Muscle of back (tissue), 13 donors: ENCODE data around the gene NOX5. TPM values are rescaled to one million over a fixed set of nuclear protein-coding genes. Genes with fewer than 3 reads are reported as not detected.
"Not testable (repeated sequence)": the region's sequence is repeated elsewhere in the genome, so short reads cannot be mapped to it uniquely, and the experiment has no call there.

Source experiments
- DNase-seq, 3 donors: peaks; one replicate each; pipeline versions ENCODE4 v3.0.0 to v3.0.0-alpha.2; 2013
- long read RNA-seq, 9 donors: transcript quantifications; one replicate each; lab custom pipeline, GENCODE V29; 2026
- polyA plus RNA-seq, 10 donors: library from polyadenylated mRNA; unstranded; fragments of 120-200 nt; gene quantifications; one replicate each; pipeline ENCODE4 v1.2.1, GENCODE V29; 2013; ENCODE audit not compliant: insufficient read length in 10 of 10

The NOX5 gene
- polyA plus RNA-seq: under 1 TPM; 0.11 to 0.52 (median 0.24) TPM
- long read RNA-seq, donor 1: 0 reads
- long read RNA-seq, donor 2: 0 reads
- long read RNA-seq, donor 3: 0 reads
- long read RNA-seq, donor 4: 0 reads
- long read RNA-seq, donor 5: 0 reads
- long read RNA-seq, donor 6: 0 reads
- long read RNA-seq, donor 7: 0 reads
- long read RNA-seq, donor 8: 0 reads
- long read RNA-seq, donor 9: 0 reads

GRCh38 chr15:69014454-69014853 is at the start of gene NOX5:
NOX5 (plus strand) TSS chr15:69014695; CDS start chr15:69014736, 41 bp downstream.
- DNase-seq: no peak

- DNase-seq: no peak
Measured at GRCh38 chr15:68966996-68967395, 47.5 kb upstream of the NOX5 start.

DNA sequence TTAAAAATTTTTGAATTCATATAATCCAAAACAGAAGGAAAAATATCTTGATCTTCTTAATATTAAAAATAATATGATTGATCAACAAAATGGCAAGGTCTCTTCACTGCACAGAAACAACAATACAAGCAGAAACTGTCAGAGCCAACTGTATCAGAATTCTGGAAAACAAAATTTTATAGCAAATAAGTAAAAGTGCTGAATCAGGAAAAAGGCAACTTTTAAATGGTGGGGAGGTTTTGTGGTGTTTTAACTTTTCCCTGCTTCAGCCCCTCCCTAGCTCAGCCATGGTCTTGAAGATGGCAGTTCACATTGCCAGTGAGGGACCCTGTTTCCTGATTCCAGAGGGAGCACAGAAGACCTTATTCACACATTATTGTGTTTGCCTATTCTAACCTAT is 46.5 kb upstream of the NOX5 start:
- no peak for DNase-seq

GRCh38 chr15:68969298-68969697 is 45.2 kb upstream of the NOX5 start:
- no peak for DNase-seq

GRCh38 chr15:68972201-68973065 is 42.1 kb upstream of the NOX5 start:
- no peak for DNase-seq

DNA sequence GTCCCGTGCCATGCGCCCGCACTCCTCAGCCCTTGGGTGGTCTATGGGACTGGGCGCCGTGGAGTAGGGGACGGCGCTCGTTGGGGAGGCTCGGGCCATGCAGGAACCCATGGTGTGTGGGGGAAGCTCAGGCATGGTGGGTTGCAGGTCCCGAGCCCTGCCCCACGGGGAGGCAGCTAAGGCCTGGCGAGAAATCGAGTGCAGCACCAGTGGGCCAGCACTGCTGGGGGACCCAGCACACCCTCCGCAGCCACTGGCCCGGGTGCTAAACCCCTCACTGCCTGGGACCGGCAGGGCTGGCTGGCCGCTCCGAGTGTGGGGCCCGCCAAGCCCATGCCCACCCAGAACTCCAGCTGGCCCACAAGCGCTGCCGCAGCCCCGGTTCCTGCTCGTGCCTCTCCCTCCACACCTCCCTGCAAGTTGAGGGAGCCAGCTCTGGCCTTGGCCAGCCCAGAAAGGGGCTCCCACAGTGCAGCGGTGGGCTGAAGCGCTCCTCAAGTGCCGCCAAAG is 38.8 kb upstream of the NOX5 start:
- DNase-seq: not testable (repeated sequence)

DNA sequence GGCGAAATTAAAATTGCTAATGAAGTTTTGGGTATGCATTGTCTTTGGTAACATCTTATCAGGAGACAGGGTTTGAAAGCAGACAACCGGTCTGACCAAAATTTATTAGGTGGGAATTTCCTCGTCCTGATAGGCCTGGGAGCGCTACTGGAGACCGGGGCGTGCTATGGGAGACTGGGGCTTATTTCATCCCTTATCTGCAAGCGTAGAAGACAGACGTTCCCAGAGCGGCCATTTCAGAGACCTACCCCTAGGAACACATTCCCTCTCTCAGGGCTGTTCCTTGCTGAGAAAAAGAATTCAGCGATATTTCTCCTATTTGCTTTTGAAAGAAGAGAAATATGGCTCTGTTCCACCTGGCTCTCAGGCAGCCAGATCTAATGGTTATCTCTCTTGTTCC is 37.1 kb upstream of the NOX5 start:
- not testable (repeated sequence) for DNase-seq

DNA sequence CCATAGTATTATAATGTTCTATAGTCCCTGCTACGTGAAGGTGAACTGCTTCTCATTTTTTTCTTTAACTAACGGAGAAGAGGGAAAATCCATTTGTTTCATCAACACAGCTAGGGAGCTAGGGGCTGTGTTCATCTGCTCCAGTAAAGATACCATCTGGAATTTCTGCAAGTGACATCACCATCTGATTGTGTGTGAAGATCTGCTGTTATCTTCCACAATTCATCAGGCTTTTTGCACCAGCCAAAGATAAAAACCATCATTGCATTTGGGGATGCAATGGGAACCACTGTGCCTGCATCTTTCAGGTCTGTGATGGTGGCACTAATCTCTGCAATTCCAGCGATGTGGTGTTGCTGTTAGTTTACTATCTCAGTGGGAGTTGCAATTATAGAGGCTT is 35.5 kb upstream of the NOX5 start:
- no peak for DNase-seq

DNA sequence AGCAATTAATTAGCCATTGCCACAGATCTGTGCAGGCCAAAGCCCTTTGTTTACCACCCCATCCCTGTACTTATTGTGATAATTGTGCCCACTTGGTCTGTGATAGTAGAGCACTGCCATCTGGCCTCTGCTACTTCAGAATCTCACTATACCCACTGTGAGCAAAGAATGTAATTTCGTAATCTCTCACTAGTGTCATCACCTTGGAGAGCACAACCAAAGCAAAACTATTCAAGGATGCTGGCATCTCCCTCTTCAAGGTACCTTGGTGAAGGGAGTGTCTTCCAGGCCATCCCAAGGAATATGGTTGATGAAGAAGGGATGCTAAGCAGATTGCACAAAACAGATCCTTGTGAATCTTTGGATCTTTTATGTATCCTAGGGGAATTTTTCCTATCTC is 34.7 kb upstream of the NOX5 start:
- no peak for DNase-seq

DNA sequence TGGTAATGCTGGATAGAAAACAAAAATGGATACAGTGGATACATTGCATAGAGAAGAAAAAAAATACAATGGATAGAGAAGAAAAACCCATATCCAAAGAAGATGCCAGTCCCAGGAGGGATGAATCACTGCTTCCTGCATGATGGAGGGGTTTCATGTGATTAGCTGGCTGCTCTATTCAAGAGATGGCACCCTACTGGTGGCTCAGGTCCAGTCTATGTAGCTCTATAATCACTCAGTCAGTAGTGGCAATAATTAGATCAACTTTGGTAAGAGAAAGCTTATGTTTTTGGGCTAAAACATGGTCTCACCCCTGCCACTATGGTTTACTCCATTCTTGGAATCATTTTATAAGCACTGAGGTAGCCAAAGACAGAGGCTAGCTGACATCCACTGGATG is 33.7 kb upstream of the NOX5 start:
- no peak for DNase-seq

DNA sequence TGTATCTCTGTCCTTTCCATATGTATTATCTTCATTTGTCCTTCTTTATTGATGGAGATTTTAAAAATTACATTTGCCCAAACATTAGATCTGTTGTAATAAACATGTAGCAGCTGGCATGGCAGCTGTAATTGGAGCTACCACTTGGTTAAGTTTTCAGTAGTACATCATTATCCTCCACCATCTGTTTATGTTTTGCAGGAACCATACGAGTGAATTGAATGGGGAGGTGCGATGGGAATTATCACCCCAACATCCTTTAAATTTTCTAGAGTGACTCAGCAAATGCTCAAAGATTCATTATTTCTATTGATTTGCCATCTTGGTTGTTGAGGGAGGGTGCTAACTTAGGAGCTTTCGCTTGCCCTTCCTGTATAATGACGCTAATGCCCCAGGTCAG is 32.6 kb upstream of the NOX5 start:
- no peak for DNase-seq

GRCh38 chr15:68982976-68983563 is 31.4 kb upstream of the NOX5 start:
- no peak for DNase-seq

DNA sequence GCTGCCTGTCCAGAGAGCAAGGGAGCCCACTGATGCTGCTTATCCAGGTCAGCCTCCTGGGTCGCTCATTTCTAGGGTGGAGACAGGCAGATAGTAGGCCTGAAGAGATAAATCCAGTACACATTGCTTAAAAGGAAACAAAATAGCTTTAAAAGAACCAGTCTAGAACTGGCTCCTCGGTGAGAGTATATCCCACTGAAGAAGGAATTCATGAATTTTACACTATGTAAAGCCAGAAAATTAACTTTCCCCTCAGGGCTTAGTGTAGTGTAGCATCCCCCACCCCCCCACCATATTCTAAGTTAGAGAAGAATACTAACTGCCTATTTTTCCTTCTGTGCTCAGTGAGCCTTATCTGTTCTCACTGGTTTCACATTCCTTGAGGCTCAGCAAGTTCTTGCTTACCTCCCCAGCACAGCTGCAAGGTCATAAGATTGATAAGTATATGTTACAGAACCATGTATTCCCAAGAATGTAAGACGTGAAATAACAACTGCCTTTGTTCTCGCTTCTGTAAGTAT is 30.5 kb upstream of the NOX5 start:
- no peak for DNase-seq

DNA sequence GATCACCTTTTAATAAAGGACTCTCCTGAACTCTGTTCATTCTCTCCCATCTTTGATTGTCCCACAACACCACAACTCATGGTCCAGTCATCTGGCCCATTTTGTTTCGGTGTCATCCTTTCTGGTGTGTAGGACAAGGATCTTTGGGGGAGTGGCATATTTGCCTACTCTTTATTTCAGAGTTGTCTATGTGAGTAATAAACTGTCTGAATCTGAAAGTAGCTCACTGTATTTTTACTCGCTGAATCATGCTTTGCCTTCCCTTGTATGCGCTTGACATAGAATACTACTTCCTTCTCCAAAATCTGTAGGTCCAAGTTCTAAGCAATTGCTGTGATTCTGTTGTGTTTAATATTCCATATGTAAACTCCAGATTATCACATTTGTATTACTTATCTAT is 29.9 kb upstream of the NOX5 start:
- no peak for DNase-seq

DNA sequence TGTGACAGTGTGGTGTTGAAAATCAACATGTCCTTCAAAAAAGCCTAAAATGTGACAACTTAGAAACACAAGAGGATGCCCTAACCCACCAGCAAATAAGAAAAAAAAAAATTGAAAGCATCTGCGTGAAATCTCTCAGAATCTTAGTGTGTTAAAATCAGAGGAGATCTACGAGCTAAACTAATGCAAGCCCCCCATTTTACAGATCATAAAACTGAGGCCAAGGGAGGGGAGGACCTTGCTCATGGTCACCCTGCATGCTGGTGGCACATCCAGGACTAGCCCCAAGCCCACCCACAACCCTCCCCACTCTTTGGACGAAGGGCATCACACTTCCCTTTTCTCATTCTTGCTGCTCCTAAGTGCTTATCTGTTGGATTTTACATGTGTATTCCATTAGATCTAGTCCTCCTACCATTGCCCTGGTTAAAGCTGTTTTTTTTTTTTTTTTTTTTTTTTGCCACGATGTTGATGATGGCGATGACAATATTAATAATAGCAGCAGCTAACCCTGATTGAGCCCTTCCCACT is 29.1 kb upstream of the NOX5 start:
- DNase-seq: no peak

DNA sequence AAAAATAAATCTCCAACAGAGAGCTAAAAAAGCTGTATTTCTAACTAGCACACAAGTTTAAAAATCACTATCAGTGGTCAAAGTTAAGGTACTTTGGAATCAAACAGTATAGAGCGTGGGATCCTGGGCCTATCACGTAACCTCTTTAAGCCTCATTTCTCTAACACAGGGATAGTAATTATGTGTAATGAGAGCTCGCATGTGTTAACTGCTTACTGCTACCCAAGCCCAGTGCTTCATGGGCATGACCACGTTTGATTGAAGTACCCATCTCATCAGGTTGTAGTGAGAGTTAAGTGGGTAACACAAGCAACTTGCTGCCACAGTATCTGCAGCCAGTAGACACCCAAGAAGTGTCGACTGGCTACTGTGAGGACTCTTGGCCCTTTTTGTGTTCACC is 28.2 kb upstream of the NOX5 start:
- DNase-seq: no peak

GRCh38 chr15:68987120-68987519 is 27.4 kb upstream of the NOX5 start:
- DNase-seq: no peak

DNA sequence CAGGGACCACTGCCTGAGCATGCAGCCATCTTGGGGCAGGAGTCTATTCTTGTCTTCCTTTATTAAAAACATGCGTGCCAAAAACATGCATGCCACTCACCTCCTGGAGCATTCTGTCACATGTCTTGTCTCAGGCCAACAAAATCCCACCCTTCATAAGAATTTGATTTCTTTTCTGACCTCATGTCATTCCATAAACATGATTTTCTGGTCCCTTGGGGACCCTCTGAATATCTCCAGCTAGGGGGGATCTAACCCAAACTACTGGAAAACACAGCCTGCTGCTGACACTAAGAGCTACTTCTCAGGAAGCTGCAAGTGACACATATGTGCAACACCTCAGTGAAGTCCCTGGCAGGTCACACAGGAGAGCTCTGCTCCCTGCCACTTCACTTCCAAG is 26.8 kb upstream of the NOX5 start:
- no peak for DNase-seq

DNA sequence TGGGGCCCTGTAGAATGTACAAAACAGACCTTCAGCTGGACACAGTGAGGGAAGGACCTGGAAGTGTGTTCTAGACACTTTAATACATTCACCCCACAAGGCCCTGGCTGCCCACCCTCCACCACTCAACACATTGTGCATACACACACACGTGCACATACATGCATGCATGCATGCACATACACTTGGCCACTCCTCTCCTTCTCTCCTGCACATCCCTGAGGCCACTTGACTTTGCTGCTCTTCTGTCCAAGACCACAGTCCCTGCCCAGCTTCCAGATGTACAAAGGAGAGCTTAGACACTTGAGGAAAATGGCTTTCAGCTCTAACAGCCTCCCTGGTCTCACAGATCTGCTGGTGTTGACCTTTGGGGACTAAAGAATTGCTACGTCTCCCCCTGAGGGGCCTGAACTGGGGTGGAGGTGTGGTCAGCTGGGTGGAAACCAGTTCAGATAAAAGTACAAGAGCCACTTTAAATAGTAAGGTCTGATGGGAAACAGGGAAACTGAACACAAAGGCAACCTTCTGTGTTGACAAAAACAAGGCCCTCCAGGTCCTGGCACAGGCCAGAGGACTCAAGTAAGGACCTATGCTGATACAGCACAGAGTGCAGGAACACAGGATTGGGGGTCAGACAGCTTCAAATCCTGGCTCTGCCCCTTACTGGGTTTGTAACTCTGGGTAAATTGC is 24.8 kb upstream of the NOX5 start:
- DNase-seq: no peak

- DNase-seq: no peak
Measured at GRCh38 chr15:68990231-68990991, 24.1 kb upstream of the NOX5 start.

GRCh38 chr15:68990992-68991500 is 23.4 kb upstream of the NOX5 start:
- DNase-seq: no peak
